Measurements from ENCODE around the gene EMCN.

GRCh38 chr4:100466501-100466900, 51.3 kb downstream of the EMCN start:
- TF ChIP-seq POLR2AphosphoS5 (IDR thresholded peaks at IDR 0.05; ENCODE audit: low read depth, low read length) (no peak), POLR2A (IDR thresholded peaks at IDR 0.05; ENCODE audit: low read depth, low read length) (no peak)

All from GM12892 (cell line).